Measurements from ENCODE around the gene ZFP36L1.

DNA sequence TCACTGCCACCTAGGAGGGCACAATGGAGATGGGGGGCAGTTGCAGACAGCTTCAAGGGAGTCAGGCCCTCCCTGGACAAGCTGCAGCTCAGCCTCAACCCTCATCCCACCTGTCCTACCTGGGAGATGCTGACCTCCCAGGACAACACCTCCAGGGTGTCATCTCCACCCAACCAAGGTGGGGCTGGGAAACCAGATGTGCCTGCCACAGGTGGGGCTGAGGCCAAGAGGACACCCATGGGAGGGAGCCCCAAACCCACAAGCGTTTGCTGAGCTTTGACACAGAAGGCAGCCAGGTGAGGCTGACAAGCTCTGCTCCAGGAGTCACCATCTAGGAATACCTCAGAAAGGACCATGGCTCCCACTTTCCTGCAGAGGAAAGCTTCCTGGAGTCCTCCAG, 31.5 kb downstream of the ZFP36L1 start:
- TF ChIP-seq, protein P1, sequence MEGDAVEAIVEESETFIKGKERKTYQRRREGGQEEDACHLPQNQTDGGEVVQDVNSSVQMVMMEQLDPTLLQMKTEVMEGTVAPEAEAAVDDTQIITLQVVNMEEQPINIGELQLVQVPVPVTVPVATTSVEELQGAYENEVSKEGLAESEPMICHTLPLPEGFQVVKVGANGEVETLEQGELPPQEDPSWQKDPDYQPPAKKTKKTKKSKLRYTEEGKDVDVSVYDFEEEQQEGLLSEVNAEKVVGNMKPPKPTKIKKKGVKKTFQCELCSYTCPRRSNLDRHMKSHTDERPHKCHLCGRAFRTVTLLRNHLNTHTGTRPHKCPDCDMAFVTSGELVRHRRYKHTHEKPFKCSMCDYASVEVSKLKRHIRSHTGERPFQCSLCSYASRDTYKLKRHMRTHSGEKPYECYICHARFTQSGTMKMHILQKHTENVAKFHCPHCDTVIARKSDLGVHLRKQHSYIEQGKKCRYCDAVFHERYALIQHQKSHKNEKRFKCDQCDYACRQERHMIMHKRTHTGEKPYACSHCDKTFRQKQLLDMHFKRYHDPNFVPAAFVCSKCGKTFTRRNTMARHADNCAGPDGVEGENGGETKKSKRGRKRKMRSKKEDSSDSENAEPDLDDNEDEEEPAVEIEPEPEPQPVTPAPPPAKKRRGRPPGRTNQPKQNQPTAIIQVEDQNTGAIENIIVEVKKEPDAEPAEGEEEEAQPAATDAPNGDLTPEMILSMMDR (conservative IDR thresholded peaks at IDR 0.05; ENCODE audit: low read depth, low read length) = no peak
- TF ChIP-seq EZH2 (IDR thresholded peaks at IDR 0.05; ENCODE audit: borderline replicate concordance, low read depth, low read length, poor library complexity, severe bottlenecking) = no peak
